COLO668 (cell line): Measurements from ENCODE around the gene NFKBIE.

Experiments
- DNase-seq: peaks from one replicate; lab custom pipeline; 2025; ENCODE audit not compliant: unreplicated experiment; lab: John Stamatoyannopoulos, UW

The NFKBIE gene

GRCh38 chr6:44298055-44298803, 32.9 kb upstream of the NFKBIE start:
- no peak for DNase-seq

DNA sequence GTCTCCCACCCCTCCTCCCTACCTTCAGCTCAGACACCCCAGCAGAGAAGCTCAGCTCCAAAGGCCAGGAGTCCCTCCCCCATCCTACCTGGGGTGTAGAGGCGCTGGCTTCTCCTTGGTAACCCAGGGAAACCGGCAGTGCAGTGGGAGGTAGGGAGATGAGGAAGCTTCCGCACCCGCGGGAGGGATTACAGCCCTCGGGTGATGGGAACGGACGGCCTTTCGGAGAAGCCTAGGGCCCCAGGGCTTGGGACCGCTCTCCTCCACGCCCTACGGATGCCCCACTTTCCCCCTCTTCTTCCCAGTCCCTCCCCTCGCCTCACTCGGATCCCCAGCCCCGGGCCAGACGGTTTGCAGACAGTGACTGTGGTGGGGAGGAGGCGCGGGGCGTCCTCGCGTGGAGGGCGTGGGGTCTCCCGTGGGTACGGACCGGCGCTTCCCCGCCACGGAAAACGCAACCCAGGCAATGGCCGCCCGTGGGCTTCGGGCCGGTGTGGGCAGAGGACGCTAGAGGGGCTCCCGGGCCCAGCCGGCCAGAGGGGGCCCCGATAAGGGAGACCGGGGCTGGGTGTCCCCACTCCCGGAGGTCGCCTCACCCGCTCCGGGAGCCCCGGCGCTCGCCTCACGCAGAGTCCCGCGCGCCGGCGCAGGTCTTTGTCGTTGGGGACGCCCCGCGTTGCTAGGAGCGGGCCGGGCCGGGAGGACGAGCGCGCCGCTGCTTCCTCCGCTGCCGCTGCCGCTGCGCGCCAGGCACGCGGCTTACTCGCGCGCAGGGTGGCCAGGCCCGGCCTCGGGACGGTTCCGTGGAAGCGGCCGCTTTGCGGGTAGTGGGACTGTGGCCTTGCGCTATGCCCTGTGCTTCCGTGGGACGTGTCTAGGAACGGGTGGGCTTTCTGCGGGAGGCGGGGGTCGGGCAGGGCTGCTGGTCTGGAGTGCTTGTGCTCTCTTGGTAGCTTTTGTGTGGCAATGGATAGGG, 32.0 kb upstream of the NFKBIE start:
- DNase-seq, result peak; percentile 49

- DNase-seq, result no peak
Observed at GRCh38 chr6:44294832-44295791, 29.8 kb upstream of the NFKBIE start.

- DNase-seq, result no peak
Observed at GRCh38 chr6:44292661-44293365, 27.5 kb upstream of the NFKBIE start.

DNA sequence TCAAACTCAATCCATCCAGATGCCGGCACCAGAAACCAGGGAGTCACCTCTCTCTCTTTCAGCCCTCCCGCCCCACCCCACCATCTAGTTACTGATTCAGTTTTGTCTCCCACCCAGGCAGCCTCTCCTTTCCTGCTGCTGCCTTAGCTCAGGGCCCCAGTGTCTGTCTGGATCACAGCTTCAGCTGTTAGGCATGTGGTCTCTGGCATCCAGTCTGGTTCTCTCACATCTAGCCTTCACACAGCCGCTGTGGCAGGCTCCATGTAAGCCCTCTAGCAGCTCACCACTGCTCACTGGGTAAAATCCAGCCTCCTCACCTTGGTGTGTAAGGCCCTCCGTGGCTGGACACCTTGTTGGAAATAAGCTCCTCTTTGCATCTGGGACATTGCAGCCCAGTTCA, 26.5 kb upstream of the NFKBIE start:
- no peak for DNase-seq

DNA sequence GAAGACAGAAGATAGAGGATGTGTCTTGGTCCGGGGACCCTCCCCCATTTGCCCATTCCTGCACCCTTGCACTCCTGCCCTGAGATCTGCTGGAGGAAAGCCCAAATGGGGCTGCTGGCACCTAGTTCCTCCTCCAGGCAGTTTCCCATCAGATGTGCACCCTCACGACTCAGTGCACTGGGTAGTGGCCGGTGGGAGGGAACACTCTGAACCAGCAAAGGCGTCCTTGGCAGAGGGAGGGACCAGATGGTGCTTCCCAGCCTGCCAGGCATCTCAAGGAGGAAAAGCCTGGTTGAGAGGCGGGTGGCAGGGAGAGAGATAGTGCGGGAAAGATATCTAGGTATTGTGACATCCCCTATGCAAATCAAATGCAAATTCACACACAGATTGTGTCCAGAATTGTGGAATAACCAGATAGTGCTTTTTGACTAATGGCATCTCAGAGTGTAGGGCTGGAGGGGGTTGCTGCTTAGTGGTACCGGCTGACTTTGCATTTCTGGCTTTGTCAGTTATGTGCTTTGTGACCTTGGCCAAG, 24.4 kb upstream of the NFKBIE start:
- DNase-seq, result no peak

- DNase-seq, result no peak
Observed at GRCh38 chr6:44286747-44287146, 21.4 kb upstream of the NFKBIE start.

DNA sequence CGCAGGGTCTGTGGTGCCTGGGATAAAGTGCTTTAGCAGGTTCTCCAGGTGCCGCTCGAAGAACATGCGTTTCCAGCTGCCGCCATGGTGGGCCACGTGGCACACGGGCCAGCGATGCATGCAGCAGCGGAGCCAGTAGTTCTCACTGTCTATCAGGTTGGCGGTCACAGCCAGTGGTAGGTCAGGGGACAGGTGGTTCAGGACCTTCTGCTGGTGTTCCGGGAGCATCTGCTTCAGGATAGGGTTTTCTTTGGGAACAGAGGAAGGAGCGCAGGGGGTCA, 20.9 kb upstream of the NFKBIE start:
- no peak for DNase-seq

GRCh38 chr6:44285552-44286284, 20.4 kb upstream of the NFKBIE start:
- DNase-seq, result no peak

GRCh38 chr6:44284867-44285266, 19.5 kb upstream of the NFKBIE start:
- DNase-seq, result no peak

- DNase-seq, result no peak
Observed at GRCh38 chr6:44284121-44284520, 18.8 kb upstream of the NFKBIE start.

DNA sequence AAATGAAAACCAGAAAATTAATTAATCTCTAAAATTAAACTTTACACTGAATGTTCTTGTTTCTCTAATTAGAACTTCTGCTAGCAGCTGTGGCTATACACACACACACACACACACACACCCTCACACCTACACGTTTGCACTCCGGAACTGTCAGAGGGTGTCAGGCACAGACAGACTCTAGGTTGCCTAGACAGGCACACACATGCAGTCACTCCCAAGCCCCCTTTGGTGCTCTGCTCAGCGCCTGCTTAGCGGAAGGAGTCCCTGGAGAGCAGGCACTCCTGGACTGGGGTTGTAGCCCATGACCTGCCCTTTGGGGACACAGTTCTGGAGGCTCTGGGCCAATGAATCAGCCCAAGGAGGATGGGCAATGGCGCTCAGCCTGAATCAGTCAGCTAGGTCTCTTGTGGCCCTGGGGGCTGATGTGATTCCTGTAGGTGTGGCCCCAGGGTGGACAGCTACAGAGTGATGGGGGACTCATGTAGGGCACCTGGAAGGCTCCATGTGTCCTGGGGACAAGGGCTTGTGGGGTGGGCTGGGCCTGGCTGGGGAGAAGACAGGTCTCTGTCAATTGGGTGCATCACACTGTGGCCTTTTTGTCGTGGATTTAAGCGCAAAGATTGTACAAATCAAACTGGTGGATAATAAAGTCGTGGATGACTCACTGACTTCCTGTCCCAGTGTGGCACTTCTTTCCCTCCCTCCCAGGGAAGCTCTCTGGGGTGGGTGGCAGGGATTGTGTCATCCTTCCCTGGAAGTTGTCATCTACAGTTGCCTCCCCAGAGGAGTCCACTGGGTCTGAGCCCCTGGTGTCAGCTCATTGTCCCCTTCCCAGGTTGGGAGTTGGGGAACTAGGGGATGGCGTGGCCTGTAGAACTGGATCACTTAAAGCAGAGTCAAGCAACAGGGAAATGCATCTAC, 13.7 kb upstream of the NFKBIE start:
- no peak for DNase-seq

DNA sequence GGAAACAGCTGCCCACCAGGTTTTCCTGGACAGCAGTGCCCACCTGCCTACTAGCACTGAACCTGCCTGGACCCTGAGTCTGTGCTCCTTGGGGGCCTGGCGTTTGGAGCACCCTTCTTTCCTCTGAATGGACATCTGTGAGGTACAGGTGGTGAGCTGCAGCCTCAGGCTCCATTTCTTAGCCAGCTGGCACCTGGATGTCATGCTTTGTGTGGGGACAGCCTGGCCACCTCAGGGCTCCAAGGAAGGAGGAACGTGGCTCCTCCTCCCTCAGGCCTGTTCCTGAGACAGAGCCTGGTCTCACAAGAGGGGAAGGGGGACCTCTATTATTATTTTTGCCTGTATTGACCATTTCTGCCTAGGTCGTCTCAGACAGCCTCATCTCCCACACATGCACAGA, 13.0 kb upstream of the NFKBIE start:
- DNase-seq, result no peak

GRCh38 chr6:44277763-44278162, 12.4 kb upstream of the NFKBIE start:
- DNase-seq, result no peak

DNA sequence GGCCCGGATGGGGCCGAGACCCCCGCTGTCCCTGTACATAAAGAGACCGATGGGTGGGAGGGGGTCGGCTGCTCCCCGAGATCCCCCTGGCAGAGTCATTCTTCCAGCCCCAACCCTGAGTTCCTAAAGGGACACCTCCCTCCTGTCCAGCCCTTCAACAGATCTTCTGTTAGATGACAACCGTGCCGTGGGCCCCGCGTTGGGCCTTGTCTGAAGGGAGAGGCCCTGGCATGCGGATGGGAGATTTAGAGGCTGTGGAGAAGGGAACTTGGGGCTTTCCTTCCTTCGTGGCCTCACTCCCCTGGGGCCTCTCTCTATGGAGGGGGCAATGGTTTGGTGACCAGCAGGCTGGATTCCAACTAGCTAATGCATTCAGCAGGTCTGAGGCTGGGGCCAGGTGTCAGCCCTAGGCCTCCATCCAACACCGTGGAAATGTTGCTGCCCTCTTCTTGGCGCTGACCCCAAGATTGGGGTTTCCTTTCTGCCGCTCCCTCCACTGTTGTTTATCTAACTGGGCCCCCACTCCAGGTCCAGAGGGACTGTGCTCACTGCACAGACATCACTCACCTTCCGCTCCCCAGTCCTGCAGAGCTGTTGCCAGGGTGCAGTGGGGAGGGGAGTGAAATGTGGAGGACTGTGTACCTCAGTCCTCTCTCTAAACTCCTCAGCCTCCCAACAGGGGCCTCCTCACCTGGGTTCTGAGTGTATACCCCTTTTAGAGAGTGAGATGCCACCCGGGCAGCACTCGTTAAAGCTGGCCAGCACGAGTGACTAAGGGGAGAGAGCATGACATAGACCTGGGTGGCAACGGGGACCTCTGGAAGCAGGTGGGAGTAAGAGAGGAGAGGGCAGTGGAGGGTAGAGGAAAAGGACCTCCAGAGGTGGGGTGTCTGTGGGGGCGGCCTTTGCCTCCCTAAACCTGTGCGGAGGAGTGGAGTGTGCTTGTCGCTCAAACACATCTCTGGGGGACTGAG, 11.6 kb upstream of the NFKBIE start:
- no peak for DNase-seq

DNA sequence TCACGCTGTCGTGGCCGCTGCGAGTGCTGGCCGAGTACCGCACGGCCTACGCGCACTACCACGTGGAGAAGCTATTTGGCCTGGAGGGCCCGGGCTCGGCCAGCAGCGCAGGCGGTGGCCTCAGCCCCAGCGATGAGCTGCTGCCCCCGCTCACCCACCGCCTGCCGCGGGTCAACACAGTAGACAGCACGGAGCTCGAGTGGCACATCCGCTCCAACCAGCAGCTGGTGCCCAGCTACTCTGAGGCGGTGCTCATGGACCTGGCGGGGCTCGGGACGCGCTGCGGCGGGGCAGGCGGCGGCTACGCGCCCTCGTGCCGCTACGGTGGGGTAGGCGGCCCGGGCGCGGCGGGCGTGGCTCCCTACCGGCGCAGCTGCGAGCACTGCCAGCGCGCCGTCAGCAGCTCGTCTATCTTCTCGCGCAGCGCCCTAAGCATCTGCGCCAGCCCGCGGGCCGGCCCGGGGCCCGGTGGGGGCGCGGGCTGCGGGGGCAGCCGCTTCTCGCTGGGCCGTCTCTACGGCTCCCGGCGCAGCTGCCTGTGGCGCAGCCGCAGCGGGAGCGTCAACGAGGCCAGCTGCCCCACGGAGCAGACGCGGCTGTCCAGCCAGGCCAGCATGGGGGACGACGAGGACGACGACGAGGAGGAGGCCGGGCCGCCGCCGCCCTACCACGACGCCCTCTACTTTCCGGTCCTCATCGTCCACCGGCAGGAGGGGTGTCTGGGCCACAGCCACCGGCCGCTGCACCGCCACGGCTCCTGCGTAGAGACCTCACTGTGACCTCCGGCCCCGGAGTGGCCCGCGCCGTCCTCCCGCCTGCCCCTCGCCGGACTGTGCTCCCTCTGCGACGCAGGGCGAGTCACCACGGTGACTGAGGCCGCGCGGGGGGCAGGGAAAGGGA, 10.6 kb upstream of the NFKBIE start:
- peak; percentile 69 for DNase-seq
